Measurements from ENCODE around the gene DRICH1.
"Not testable (repeated sequence)": the region's sequence is repeated elsewhere in the genome, so short reads cannot be mapped to it uniquely, and the experiment has no call there.

Gene DRICH1

GRCh38 chr22:23632178-23632577, at the start of gene DRICH1:
TSS of gene DRICH1 (minus strand) at chr22:23632321. CDS start at chr22:23632023, 298 bp downstream.
- no peak for DNase-seq (ENCODE audit: low read depth in 2 of 2)

GRCh38 chr22:23681026-23681809, 49.1 kb upstream of the DRICH1 start:
- DNase-seq (ENCODE audit: low read depth in 2 of 2) = no peak

- no peak for DNase-seq (ENCODE audit: low read depth in 2 of 2)
Observed at GRCh38 chr22:23678133-23678532, 46.0 kb upstream of the DRICH1 start.

- no peak for DNase-seq (ENCODE audit: low read depth in 2 of 2)
Observed at GRCh38 chr22:23677701-23677995, 45.5 kb upstream of the DRICH1 start.

- DNase-seq (ENCODE audit: low read depth in 2 of 2) = not testable (repeated sequence)
Observed at GRCh38 chr22:23676841-23677700, 45.0 kb upstream of the DRICH1 start.

GRCh38 chr22:23675502-23676415, 43.6 kb upstream of the DRICH1 start:
- DNase-seq (ENCODE audit: low read depth in 2 of 2) = no peak

GRCh38 chr22:23674886-23675501, 42.9 kb upstream of the DRICH1 start:
- DNase-seq (ENCODE audit: low read depth in 2 of 2) = not testable (repeated sequence)

- no peak for DNase-seq (ENCODE audit: low read depth in 2 of 2)
Observed at GRCh38 chr22:23673826-23674690, 41.9 kb upstream of the DRICH1 start.

- DNase-seq (ENCODE audit: low read depth in 2 of 2) = no peak
Observed at GRCh38 chr22:23673050-23673620, 41.0 kb upstream of the DRICH1 start.

GRCh38 chr22:23672307-23673049, 40.4 kb upstream of the DRICH1 start:
- not testable (repeated sequence) for DNase-seq (ENCODE audit: low read depth in 2 of 2)

- not testable (repeated sequence) for DNase-seq (ENCODE audit: low read depth in 2 of 2)
Observed at GRCh38 chr22:23671387-23671786, 39.3 kb upstream of the DRICH1 start.

- DNase-seq (ENCODE audit: low read depth in 2 of 2) = no peak
Observed at GRCh38 chr22:23670378-23671295, 38.5 kb upstream of the DRICH1 start.

- DNase-seq (ENCODE audit: low read depth in 2 of 2) = not testable (repeated sequence)
Observed at GRCh38 chr22:23660381-23660780, 28.3 kb upstream of the DRICH1 start.

- DNase-seq (ENCODE audit: low read depth in 2 of 2) = no peak
Observed at GRCh38 chr22:23657727-23658126, 25.6 kb upstream of the DRICH1 start.

GRCh38 chr22:23655891-23656475, 23.9 kb upstream of the DRICH1 start:
- no peak for DNase-seq (ENCODE audit: low read depth in 2 of 2)

- DNase-seq (ENCODE audit: low read depth in 2 of 2) = no peak
Observed at GRCh38 chr22:23652711-23653110, 20.6 kb upstream of the DRICH1 start.

- no peak for DNase-seq (ENCODE audit: low read depth in 2 of 2)
Observed at GRCh38 chr22:23652286-23652685, 20.2 kb upstream of the DRICH1 start.

- DNase-seq (ENCODE audit: low read depth in 2 of 2) = no peak
Observed at GRCh38 chr22:23651676-23652075, 19.6 kb upstream of the DRICH1 start.
